Ureter (tissue), 1 donor: Measurements from ENCODE around the gene XKRX. TPM values are rescaled to one million over a fixed set of nuclear protein-coding genes. Genes with fewer than 3 reads are reported as not detected.

Source experiments
- DNase-seq: peaks from one replicate; pipeline ENCODE4 v3.0.0-alpha.2; 2020; ENCODE audit warnings: low spot score
- total RNA-seq: library from RNA; stranded (reverse); gene quantifications from one replicate; pipeline ENCODE4 v1.2.4, GENCODE V29; 2023
- donor health status: DM: yes; HTN: yes; CAD: no.

Gene XKRX
- total RNA-seq, 1 donor from 2014 or later: 0.96 TPM

- DNase-seq: peak; percentile 45
Observed at GRCh38 chrX:100895365-100896075, 33.2 kb downstream of the XKRX start.

GRCh38 chrX:100883654-100884053 is 45.1 kb downstream of the XKRX start:
- no peak for DNase-seq

GRCh38 chrX:100880368-100880767 is 48.3 kb downstream of the XKRX start:
- DNase-seq: no peak

GRCh38 chrX:100874325-100874724 is 54.4 kb downstream of the XKRX start, which contains the start of gene NOX1:
NOX1 (minus strand) TSS chrX:100874359; CDS start chrX:100874139, 220 bp downstream.
- no peak for DNase-seq

- no peak for DNase-seq
Observed at GRCh38 chrX:100871594-100872560, 56.8 kb downstream of the XKRX start.

- no peak for DNase-seq
Observed at GRCh38 chrX:100870527-100870926, 58.2 kb downstream of the XKRX start.

GRCh38 chrX:100868273-100868672 is 60.4 kb downstream of the XKRX start:
- DNase-seq: no peak

GRCh38 chrX:100864657-100865391 is 63.9 kb downstream of the XKRX start:
- DNase-seq: no peak

Other genes starting within 250 kb of the XKRX start
- 11.4 TPM for gene SYTL4, start 196.8 kb downstream of the XKRX start, total RNA-seq
- gene CSTF2, start 108.5 kb downstream of the XKRX start, total RNA-seq: 23.7 TPM
- gene NOX1, start 54.6 kb downstream of the XKRX start, total RNA-seq: 0.78 TPM
- not detected for gene ARL13A, start 40.8 kb upstream of the XKRX start, total RNA-seq
- 26.7 TPM for gene TRMT2B, start 123.2 kb upstream of the XKRX start, total RNA-seq
- 11.5 TPM for gene TMEM35A, start 150.0 kb upstream of the XKRX start, total RNA-seq
- gene CENPI, start 169.3 kb upstream of the XKRX start, total RNA-seq: 2.3 TPM